ENCODE results near the gene MYO10. TPM values are rescaled to one million over a fixed set of nuclear protein-coding genes. Genes with fewer than 3 reads are reported as not detected.
"Not testable (repeated sequence)": the region's sequence is repeated elsewhere in the genome, so short reads cannot be mapped to it uniquely, and the experiment has no call there.

The MYO10 gene
- total and polyA plus RNA-seq, 4 donors, result 4.8 to 19.8 (median 11.5) TPM

GRCh38 chr5:16849775-16850174 lies 86.3 kb downstream of the MYO10 start:
- 77 to 92% methylated on average over 4 of the region's 4 CpGs for WGBS, 2 donors
- Histone ChIP-seq H3K4me3 (ENCODE audit: low read length in 2 of 2) (no peak overlapping the region), H3K36me3 (ENCODE audit: control insufficient read depth in 1 of 2, insufficient read depth in 2 of 2, low read length in 1 of 2) (no peaks in the 10 kb centered on the region), H3K27me3 (ENCODE audit: control insufficient read depth in 1 of 2, insufficient read depth in 2 of 2, low read length in 1 of 2) (no peaks in the 10 kb centered on the region), H3K4me1 (ENCODE audit: control insufficient read depth in 1 of 2, insufficient read depth in 2 of 2, low read length in 2 of 2) (no peaks in the 10 kb centered on the region), H3K27ac (ENCODE audit: low read depth in 1 of 2, low read length in 2 of 2) (no peak overlapping the region), H3K9me3 (ENCODE audit: control insufficient read depth, low read length) (no peaks in the 10 kb centered on the region)
- intact Hi-C loops (cut with DNase I), result no loop called here
- no peak for ATAC-seq (ENCODE audit: low FRiP score)
- DNase-seq, result no peak

GRCh38 chr5:16849181-16849580 lies 86.9 kb downstream of the MYO10 start:
- no peak overlapping the region for H3K4me3 ChIP-seq (ENCODE audit: low read length in 2 of 2)
- intact Hi-C loops (cut with DNase I), result no loop called here
- H3K27me3 ChIP-seq (ENCODE audit: control insufficient read depth in 1 of 2, insufficient read depth in 2 of 2, low read length in 1 of 2), result no peaks in the 10 kb centered on the region
- H3K36me3 ChIP-seq (ENCODE audit: control insufficient read depth in 1 of 2, insufficient read depth in 2 of 2, low read length in 1 of 2), result no peaks in the 10 kb centered on the region
- DNase-seq (no peak), ATAC-seq (ENCODE audit: low FRiP score) (no peak)
- no peaks in the 10 kb centered on the region for H3K9me3 ChIP-seq (ENCODE audit: control insufficient read depth, low read length)
- H3K27ac ChIP-seq (ENCODE audit: low read depth in 1 of 2, low read length in 2 of 2), result no peak overlapping the region
- H3K4me1 ChIP-seq (ENCODE audit: control insufficient read depth in 1 of 2, insufficient read depth in 2 of 2, low read length in 2 of 2), result no peaks in the 10 kb centered on the region
- WGBS, 2 donors, result 91 to 92% methylated on average over 3 of the region's 3 CpGs

- WGBS, 2 donors, result 85 to 89% methylated on average over 3 of the region's 3 CpGs
- no peak for ATAC-seq (ENCODE audit: low FRiP score)
- H3K4me1 ChIP-seq (ENCODE audit: control insufficient read depth in 1 of 2, insufficient read depth in 2 of 2, low read length in 2 of 2), result no peaks in the 10 kb centered on the region
Observed at GRCh38 chr5:16844952-16845351, 91.1 kb downstream of the MYO10 start.

GRCh38 chr5:16842896-16843295 lies 93.2 kb downstream of the MYO10 start:
- H3K4me3 ChIP-seq (ENCODE audit: low read length in 2 of 2), result no peak overlapping the region
- H3K9me3 ChIP-seq (ENCODE audit: control insufficient read depth, low read length), result no peaks in the 10 kb centered on the region
- ATAC-seq (ENCODE audit: low FRiP score), result no peak
- H3K36me3 ChIP-seq (ENCODE audit: control insufficient read depth in 1 of 2, insufficient read depth in 2 of 2, low read length in 1 of 2), result no peaks in the 10 kb centered on the region
- H3K4me1 ChIP-seq (ENCODE audit: control insufficient read depth in 1 of 2, insufficient read depth in 2 of 2, low read length in 2 of 2), result no peaks in the 10 kb centered on the region
- intact Hi-C loops (cut with DNase I), result no loop called here
- WGBS, 2 donors, result 38 to 57% methylated on average over 8 of the region's 8 CpGs
- no peak overlapping the region for H3K27ac ChIP-seq (ENCODE audit: low read depth in 1 of 2, low read length in 2 of 2)
- peaks cover 0 to 2% of the 10 kb centered on the region in 2 donors for H3K27me3 ChIP-seq (ENCODE audit: control insufficient read depth in 1 of 2, insufficient read depth in 2 of 2, low read length in 1 of 2)
- no peak for DNase-seq

More at GRCh38 chr5:16844952-16845351, 91.1 kb downstream of the MYO10 start:
- intact Hi-C loops (cut with DNase I), result no loop called here
- Histone ChIP-seq H3K36me3 (ENCODE audit: control insufficient read depth in 1 of 2, insufficient read depth in 2 of 2, low read length in 1 of 2) (no peaks in the 10 kb centered on the region), H3K9me3 (ENCODE audit: control insufficient read depth, low read length) (no peaks in the 10 kb centered on the region), H3K27me3 (ENCODE audit: control insufficient read depth in 1 of 2, insufficient read depth in 2 of 2, low read length in 1 of 2) (peaks cover 0 to 2% of the 10 kb centered on the region in 2 donors), H3K4me3 (ENCODE audit: low read length in 2 of 2) (no peak overlapping the region), H3K27ac (ENCODE audit: low read depth in 1 of 2, low read length in 2 of 2) (no peak overlapping the region)
- no peak for DNase-seq

GRCh38 chr5:16841416-16841815 lies 94.7 kb downstream of the MYO10 start:
- Histone ChIP-seq H3K27ac (ENCODE audit: low read depth in 1 of 2, low read length in 2 of 2) (no peak overlapping the region), H3K9me3 (ENCODE audit: control insufficient read depth, low read length) (no peaks in the 10 kb centered on the region), H3K27me3 (ENCODE audit: control insufficient read depth in 1 of 2, insufficient read depth in 2 of 2, low read length in 1 of 2) (peaks cover 0 to 2% of the 10 kb centered on the region in 2 donors), H3K4me1 (ENCODE audit: control insufficient read depth in 1 of 2, insufficient read depth in 2 of 2, low read length in 2 of 2) (no peaks in the 10 kb centered on the region), H3K4me3 (ENCODE audit: low read length in 2 of 2) (no peak overlapping the region), H3K36me3 (ENCODE audit: control insufficient read depth in 1 of 2, insufficient read depth in 2 of 2, low read length in 1 of 2) (no peaks in the 10 kb centered on the region)
- intact Hi-C loops (cut with DNase I), result no loop called here
- 75 to 76% methylated on average over 7 of the region's 7 CpGs for WGBS, 2 donors
- no peak for DNase-seq
- no peak for ATAC-seq (ENCODE audit: low FRiP score)

- Histone ChIP-seq H3K4me1 (ENCODE audit: control insufficient read depth in 1 of 2, insufficient read depth in 2 of 2, low read length in 2 of 2) (no peaks in the 10 kb centered on the region), H3K4me3 (ENCODE audit: low read length in 2 of 2) (no peak overlapping the region), H3K27ac (ENCODE audit: low read depth in 1 of 2, low read length in 2 of 2) (no peak overlapping the region), H3K36me3 (ENCODE audit: control insufficient read depth in 1 of 2, insufficient read depth in 2 of 2, low read length in 1 of 2) (no peaks in the 10 kb centered on the region), H3K27me3 (ENCODE audit: control insufficient read depth in 1 of 2, insufficient read depth in 2 of 2, low read length in 1 of 2) (no peaks in the 10 kb centered on the region), H3K9me3 (ENCODE audit: control insufficient read depth, low read length) (no peaks in the 10 kb centered on the region)
- intact Hi-C loops (cut with DNase I), result no loop called here
- 58 to 60% methylated on average over 3 of the region's 3 CpGs for WGBS, 2 donors
- no peak for DNase-seq
- ATAC-seq (ENCODE audit: low FRiP score), result no peak
Observed at GRCh38 chr5:16837305-16837704, 98.8 kb downstream of the MYO10 start.

DNA sequence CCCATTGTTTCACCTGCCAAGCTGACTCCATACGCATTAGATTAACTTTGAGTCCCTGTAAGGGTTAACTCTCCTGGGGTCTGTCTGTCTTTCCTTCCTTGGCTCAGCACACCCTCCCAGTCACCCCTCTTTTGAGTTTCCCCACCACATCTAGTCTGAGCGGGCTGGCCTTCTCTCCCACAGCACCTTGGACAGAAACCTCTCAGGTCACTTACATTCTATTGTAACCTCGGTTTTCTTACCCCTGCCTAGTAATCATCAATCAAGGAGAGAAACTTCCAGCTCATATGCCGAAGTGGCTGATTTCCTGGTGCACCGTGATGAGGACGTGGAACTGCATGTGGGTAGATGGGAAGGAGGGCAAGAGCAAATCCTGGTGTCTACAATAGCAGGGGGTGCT lies 102.1 kb downstream of the MYO10 start:
- H3K27ac ChIP-seq (ENCODE audit: low read depth in 1 of 2, low read length in 2 of 2), result no peak overlapping the region
- no peaks in the 10 kb centered on the region for H3K36me3 ChIP-seq (ENCODE audit: control insufficient read depth in 1 of 2, insufficient read depth in 2 of 2, low read length in 1 of 2)
- intact Hi-C loops (cut with DNase I), result no loop called here
- ATAC-seq (ENCODE audit: low FRiP score), result no peak
- no peak for DNase-seq
- H3K4me3 ChIP-seq (ENCODE audit: low read length in 2 of 2), result no peak overlapping the region
- H3K9me3 ChIP-seq (ENCODE audit: control insufficient read depth, low read length), result no peaks in the 10 kb centered on the region
- WGBS, 2 donors, result 48 to 50% methylated on average over 6 of the region's 6 CpGs
- H3K27me3 ChIP-seq (ENCODE audit: control insufficient read depth in 1 of 2, insufficient read depth in 2 of 2, low read length in 1 of 2), result no peaks in the 10 kb centered on the region
- H3K4me1 ChIP-seq (ENCODE audit: control insufficient read depth in 1 of 2, insufficient read depth in 2 of 2, low read length in 2 of 2), result no peaks in the 10 kb centered on the region

DNA sequence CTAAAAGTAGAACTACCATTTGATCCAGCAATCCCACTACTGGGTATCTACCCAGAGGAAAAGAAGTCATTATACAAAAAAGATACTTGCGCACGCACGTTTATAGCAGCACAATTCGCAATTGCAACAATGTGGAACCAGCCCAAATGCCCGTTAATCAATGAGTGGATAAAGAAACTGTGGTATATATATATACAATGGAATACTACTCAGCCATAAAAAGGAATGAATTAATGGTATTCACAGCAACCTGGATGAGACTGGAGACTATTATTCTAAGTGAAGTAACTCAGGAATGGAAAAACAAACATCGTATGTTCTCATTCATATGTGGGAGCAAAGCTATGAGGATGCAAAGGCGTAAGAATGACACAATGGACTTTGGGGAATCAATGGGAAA lies 104.8 kb downstream of the MYO10 start:
- H3K4me3 ChIP-seq (ENCODE audit: low read length in 2 of 2); ATAC-seq (ENCODE audit: low FRiP score); H3K27ac ChIP-seq (ENCODE audit: low read depth in 1 of 2, low read length in 2 of 2); H3K9me3 ChIP-seq (ENCODE audit: control insufficient read depth, low read length); H3K4me1 ChIP-seq (ENCODE audit: control insufficient read depth in 1 of 2, insufficient read depth in 2 of 2, low read length in 2 of 2); DNase-seq; intact Hi-C loops (cut with DNase I); H3K27me3 ChIP-seq (ENCODE audit: control insufficient read depth in 1 of 2, insufficient read depth in 2 of 2, low read length in 1 of 2); H3K36me3 ChIP-seq (ENCODE audit: control insufficient read depth in 1 of 2, insufficient read depth in 2 of 2, low read length in 1 of 2): not testable (repeated sequence)
- 92 to 95% methylated on average over 7 of the region's 7 CpGs for WGBS, 2 donors

- no peak overlapping the region for H3K4me3 ChIP-seq (ENCODE audit: low read length in 2 of 2)
- DNase-seq (no peak), ATAC-seq (ENCODE audit: low FRiP score) (no peak)
- H3K9me3 ChIP-seq (ENCODE audit: control insufficient read depth, low read length), result no peaks in the 10 kb centered on the region
- H3K27me3 ChIP-seq (ENCODE audit: control insufficient read depth in 1 of 2, insufficient read depth in 2 of 2, low read length in 1 of 2), result no peaks in the 10 kb centered on the region
- H3K36me3 ChIP-seq (ENCODE audit: control insufficient read depth in 1 of 2, insufficient read depth in 2 of 2, low read length in 1 of 2), result no peaks in the 10 kb centered on the region
- peaks cover 0 to 6% of the 10 kb centered on the region in 2 donors for H3K4me1 ChIP-seq (ENCODE audit: control insufficient read depth in 1 of 2, insufficient read depth in 2 of 2, low read length in 2 of 2)
- no peak overlapping the region for H3K27ac ChIP-seq (ENCODE audit: low read depth in 1 of 2, low read length in 2 of 2)
- 61 to 72% methylated on average over 8 of the region's 8 CpGs for WGBS, 2 donors
- intact Hi-C loops (cut with DNase I), result loop anchor here in 1 of 2 donors (5.0 kb wide), 1 partner anchor 35 kb away; no protein-coding TSS in a partner anchor
Observed at GRCh38 chr5:16827755-16828154, 108.3 kb downstream of the MYO10 start.

All from aorta (tissue), 5 donors.